Testis (tissue), 2 donors: Measurements from ENCODE around the gene ATP7B.

ENCODE experiments used
- POLR2A ChIP-seq: fragments of 450-650 bp; IDR thresholded peaks from one replicate; pipeline ENCODE4 v1.6.1; 2017; ENCODE audit warnings: antibody characterized with exemption, mild to moderate bottlenecking, moderate library complexity
- TF ChIP-seq, protein P1 (sequence below), 3 experiments: fragments of 450-650 bp in 2 of 3; fragments of 200-600 bp in 1 of 3; sonication (generic) in 1 of 3; IDR thresholded peaks; one replicate each; pipeline ENCODE4 v1.5.1; 2016 to 2019; ENCODE audit warnings: antibody characterized with exemption in 3 of 3, mild to moderate bottlenecking in 2 of 3, moderate library complexity in 1 of 3

- TF ChIP-seq, protein P1, sequence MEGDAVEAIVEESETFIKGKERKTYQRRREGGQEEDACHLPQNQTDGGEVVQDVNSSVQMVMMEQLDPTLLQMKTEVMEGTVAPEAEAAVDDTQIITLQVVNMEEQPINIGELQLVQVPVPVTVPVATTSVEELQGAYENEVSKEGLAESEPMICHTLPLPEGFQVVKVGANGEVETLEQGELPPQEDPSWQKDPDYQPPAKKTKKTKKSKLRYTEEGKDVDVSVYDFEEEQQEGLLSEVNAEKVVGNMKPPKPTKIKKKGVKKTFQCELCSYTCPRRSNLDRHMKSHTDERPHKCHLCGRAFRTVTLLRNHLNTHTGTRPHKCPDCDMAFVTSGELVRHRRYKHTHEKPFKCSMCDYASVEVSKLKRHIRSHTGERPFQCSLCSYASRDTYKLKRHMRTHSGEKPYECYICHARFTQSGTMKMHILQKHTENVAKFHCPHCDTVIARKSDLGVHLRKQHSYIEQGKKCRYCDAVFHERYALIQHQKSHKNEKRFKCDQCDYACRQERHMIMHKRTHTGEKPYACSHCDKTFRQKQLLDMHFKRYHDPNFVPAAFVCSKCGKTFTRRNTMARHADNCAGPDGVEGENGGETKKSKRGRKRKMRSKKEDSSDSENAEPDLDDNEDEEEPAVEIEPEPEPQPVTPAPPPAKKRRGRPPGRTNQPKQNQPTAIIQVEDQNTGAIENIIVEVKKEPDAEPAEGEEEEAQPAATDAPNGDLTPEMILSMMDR (IDR thresholded peaks at IDR 0.05) = no peak
- no peak for TF ChIP-seq POLR2A
These were observed 100.7 kb downstream of the ATP7B start for GRCh38 chr13:51910508-51910907.
